ENCODE measurements around the gene SLC4A1AP.
A peak's percentile ranks its signal among the peaks of the same experiment; 100 is the strongest.
"Not testable (repeated sequence)": the region's sequence is repeated elsewhere in the genome, so short reads cannot be mapped to it uniquely, and the experiment has no call there.

SLC4A1AP gene, protein sequence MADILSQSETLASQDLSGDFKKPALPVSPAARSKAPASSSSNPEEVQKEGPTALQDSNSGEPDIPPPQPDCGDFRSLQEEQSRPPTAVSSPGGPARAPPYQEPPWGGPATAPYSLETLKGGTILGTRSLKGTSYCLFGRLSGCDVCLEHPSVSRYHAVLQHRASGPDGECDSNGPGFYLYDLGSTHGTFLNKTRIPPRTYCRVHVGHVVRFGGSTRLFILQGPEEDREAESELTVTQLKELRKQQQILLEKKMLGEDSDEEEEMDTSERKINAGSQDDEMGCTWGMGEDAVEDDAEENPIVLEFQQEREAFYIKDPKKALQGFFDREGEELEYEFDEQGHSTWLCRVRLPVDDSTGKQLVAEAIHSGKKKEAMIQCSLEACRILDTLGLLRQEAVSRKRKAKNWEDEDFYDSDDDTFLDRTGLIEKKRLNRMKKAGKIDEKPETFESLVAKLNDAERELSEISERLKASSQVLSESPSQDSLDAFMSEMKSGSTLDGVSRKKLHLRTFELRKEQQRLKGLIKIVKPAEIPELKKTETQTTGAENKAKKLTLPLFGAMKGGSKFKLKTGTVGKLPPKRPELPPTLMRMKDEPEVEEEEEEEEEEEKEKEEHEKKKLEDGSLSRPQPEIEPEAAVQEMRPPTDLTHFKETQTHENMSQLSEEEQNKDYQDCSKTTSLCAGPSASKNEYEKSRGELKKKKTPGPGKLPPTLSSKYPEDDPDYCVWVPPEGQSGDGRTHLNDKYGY

DNA sequence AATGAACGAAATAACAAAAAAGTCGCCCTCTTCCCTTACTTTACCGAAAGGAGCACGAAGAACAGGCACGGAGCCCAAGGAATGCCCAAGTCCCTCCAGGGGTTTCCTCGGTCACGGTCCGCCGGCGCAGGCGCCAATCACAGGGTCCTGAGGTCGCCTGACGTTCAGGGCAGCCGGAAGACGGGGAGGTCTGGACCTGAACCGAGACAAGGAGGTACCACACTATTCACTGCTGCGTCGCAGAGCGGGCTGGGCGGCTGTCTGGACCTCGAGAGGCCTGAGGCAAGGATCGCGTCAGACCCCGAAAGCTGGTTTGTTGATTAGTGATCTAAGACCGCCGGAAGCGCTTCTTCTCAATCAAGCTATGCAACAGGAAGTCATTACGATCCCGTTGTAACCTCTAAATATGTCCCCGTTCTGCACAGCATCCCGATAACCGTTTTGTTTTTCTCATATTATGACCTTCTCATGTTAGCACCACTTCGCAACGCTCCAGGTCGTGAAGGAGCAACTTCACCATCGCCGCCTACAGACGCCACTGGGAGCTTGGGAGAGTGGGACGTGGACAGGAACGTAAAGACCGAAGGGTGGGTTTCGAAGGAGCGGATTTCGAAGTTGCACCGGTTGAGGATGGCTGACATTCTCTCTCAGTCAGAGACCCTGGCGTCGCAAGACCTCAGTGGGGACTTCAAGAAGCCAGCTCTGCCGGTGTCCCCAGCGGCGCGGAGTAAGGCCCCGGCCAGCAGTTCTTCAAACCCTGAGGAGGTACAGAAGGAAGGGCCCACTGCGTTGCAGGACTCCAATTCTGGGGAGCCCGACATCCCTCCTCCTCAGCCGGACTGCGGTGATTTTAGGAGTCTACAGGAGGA lies at the start of gene SLC4A1AP, which contains the start of gene SUPT7L:
Gene SLC4A1AP (plus strand): TSS at position 605 of the 869 bp plus-strand sequence. CDS start 26 bp downstream, at position 631.
Gene SUPT7L (minus strand): TSS at position 330 of the 869 bp plus-strand sequence. CDS start 1,422 bp downstream, outside the sequence.
- DNase-seq (ENCODE audit: low read depth, low spot score) = peak; percentile 38

- DNase-seq (ENCODE audit: low read depth, low spot score) = no peak
These were observed 49.7 kb upstream of the SLC4A1AP start for GRCh38 chr2:27613985-27614384.

DNA sequence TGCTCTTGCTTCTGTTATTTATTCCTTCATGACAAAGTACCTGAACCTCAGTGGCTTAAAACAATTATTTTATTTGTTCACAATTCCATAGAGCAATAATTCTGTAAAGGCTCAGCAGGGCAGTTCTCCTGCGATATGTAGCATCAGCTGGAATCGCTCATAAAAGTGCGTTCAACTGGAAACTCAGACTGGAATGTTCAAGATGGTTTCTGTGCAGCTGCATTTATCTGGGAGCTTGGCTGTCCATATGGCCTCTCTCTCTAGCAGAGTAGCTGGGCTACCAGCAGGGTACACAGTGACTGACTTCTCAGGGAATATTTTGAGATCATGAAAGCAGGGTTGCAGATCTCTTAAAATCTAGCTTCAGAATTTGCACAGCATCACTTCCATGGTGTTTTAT lies 48.4 kb upstream of the SLC4A1AP start:
- no peak for DNase-seq (ENCODE audit: low read depth, low spot score)

DNA sequence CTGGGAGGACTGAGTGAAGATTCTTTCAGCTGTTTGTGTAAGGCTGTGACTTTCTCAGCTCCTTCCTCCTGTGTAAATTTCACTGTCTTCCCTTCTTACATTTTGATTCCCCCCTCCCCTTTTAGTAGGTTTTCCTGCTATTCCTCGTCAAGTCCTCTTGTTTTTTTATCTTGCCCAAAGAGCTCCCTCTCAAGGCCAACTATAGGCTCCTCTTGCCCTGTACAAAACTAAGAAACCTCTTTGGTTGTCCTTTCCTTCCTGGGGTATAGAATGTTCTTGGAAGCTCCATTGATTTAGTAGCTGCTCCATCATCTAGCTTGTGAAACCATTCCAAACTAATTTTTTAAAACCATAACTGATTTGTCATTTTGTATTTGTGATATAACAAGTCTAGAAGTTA lies 42.2 kb upstream of the SLC4A1AP start:
- DNase-seq (ENCODE audit: low read depth, low spot score) = no peak

DNA sequence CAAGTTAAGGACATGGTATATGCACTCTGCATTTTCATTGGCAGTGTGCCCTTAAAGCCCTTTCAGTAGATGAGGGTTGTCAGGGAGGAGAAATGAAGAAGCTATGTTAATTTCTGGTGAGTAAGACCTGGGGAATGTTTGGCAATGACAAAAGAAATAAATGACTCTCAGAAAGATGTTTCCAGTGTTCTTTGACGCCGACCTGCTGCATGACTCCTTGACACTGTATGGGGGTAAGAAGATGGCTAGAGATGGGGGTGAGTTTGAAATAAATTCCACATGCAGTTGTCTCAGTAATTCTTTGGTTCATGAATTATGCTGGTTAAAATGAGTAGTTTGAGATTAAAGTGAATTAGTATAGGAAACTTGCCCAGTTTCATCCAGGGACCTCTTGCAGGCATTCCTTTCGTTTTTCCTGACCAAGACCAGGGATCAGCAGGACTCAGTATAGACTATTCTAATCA lies 40.7 kb upstream of the SLC4A1AP start:
- peak; percentile 35 for DNase-seq (ENCODE audit: low read depth, low spot score)

DNA sequence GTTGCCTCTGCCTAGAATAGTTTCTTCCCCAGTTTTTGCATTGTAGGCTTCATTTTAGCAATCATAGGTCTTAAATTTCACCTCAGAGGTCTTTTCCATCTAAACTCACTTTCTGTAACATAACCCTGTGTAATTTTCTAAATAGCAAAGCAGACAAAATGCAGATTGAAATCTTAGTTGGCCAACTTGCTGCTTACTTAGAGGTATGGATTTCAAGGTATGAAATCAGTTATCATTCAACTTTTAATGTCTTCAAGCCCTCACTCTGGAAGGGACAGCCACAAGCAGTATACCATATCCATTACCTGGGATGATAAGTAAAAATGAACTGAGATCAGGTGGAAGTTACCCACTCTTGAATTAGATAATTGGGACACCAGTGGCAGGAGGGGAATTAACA lies 38.7 kb upstream of the SLC4A1AP start:
- no peak for DNase-seq (ENCODE audit: low read depth, low spot score)

DNA sequence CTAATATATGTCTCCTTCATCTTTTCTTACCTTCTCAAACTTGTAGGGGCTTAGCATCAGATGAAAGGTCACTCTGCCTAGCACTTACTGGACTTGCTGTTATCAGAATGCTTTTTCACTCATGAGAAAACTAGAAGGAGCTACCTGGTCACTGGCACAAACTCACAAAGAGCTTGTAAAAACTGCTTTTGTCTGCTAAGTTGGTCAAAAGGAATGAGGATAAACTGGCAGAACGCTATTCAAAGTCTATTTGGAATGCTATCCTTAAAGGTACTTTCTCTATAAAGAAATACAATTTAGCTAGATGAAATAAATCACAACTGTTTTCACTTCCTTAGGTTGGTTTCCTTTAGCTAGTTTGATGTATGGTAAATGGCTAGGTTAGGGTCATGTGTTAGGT lies 37.4 kb upstream of the SLC4A1AP start:
- DNase-seq (ENCODE audit: low read depth, low spot score) = not testable (repeated sequence)

DNA sequence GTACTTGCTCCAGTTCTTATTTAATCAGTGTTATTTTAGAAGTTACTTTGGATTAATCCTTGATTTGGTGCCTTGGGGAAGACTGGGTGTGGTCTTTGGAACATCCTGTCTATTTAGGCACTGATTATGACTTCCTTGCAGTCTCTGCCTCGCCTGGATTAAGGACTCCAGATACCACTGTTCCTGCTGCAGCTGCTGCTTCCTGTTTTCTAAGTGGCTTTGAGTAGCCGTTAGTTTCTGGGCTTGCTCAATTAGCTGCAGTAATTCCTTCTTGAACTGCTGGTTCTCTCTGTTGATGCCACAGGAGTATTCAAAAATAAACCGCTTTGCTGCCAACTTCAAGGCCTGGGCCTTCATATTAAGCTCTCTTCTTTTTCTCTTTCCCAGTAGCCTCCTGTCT lies 36.8 kb upstream of the SLC4A1AP start:
- DNase-seq (ENCODE audit: low read depth, low spot score) = not testable (repeated sequence)

- DNase-seq (ENCODE audit: low read depth, low spot score) = no peak
These were observed 35.5 kb upstream of the SLC4A1AP start for GRCh38 chr2:27627963-27628766.

DNA sequence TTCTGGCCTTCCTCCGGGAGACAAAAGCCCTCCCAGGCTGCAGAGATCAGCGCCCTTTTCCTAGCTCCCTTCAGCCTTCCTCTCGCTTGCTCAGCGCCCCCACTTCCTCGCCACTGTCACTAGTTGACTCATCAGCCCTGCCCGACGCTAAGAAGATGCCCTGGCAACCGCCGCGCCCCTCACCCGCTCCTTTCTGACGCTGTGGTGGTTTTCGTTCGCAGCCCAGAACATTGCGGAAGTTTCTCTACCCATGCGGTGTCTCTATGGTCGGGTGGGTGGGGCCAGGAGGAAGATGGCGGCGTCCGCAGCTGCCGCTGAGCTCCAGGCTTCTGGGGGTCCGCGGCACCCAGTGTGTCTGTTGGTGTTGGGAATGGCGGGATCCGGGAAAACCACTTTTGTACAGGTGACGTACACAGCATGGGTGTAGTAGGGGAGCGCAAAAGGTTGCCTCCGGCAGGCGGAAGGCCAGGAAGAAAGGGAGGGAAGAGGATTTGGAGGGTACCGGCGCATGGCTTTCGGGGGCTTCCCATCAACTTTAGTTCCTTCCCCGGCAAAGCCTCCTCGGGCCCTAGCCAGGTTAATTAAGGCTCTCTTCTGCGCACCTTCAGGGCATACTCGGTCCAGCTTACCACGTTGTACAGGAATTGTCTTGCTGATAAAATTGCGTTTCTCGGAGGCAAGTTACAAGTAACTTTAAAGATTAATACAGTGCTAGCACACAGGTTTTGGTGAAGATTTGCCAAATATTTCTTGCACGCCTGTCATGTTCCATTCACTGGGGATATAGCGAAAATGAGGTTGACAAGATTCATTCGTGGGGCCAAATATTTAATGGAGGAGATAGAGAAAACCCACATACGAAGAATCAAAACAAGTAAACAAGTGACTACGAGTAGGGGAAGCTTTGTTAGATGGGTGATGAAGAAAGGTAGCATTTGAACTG lies 34.7 kb upstream of the SLC4A1AP start, which contains the start of the genes CCDC121 and GPN1:
Gene CCDC121 (minus strand): TSS at position 246 of the 943 bp plus-strand sequence. CDS start 1,213 bp downstream, outside the sequence.
Gene GPN1 (plus strand): TSS at position 284 of the 943 bp plus-strand sequence. CDS start 9 bp downstream, at position 293.
- DNase-seq (ENCODE audit: low read depth, low spot score) = peak; percentile 64

DNA sequence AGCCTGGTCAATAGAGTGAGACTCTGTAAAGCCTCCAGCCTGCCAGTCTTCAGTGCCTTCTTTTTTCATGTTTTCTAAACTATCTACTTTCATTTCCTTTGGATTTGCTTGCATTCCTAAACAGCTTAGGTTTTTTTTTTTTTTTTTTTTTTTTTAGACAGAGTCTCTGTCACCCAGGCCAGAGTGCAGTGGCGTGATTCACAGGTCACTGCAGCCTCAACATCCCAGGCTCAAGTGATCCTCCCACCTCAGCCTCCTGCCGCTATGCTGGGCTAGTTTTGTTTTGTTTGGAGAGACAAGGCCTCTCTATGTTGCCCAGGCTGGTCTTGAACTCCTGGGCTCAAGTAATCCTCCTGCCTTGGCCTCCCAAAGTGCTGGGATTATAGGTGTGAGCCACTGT lies 33.4 kb upstream of the SLC4A1AP start:
- DNase-seq (ENCODE audit: low read depth, low spot score) = not testable (repeated sequence)

GRCh38 chr2:27634291-27634690 lies 29.4 kb upstream of the SLC4A1AP start:
- no peak for DNase-seq (ENCODE audit: low read depth, low spot score)

- no peak for DNase-seq (ENCODE audit: low read depth, low spot score)
These were observed 26.9 kb upstream of the SLC4A1AP start for GRCh38 chr2:27636766-27637165.

- no peak for DNase-seq (ENCODE audit: low read depth, low spot score)
These were observed 25.6 kb upstream of the SLC4A1AP start for GRCh38 chr2:27638037-27638637.

DNA sequence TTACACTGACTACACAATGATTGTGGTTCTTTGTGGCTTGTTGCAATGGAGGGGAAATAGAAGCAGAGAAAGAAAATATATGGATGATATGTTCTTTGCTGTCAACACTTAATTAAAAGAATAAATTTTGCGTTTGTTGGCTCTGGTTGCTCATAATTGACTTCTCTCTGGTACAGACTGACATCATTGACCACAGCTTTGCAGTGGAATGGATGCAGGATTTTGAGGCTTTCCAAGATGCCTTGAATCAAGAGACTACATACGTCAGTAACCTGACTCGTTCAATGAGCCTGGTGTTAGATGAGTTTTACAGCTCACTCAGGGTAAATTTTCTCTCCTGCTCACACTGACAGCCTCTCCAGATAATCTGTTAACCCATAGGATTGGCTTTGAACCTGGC lies 25.0 kb upstream of the SLC4A1AP start:
- no peak for DNase-seq (ENCODE audit: low read depth, low spot score)

GRCh38 chr2:27640722-27641245 lies 22.9 kb upstream of the SLC4A1AP start:
- DNase-seq (ENCODE audit: low read depth, low spot score) = no peak

- DNase-seq (ENCODE audit: low read depth, low spot score) = no peak
These were observed 18.5 kb upstream of the SLC4A1AP start for GRCh38 chr2:27645197-27645596.

GRCh38 chr2:27647289-27647688 lies 16.4 kb upstream of the SLC4A1AP start:
- DNase-seq (ENCODE audit: low read depth, low spot score) = no peak

DNA sequence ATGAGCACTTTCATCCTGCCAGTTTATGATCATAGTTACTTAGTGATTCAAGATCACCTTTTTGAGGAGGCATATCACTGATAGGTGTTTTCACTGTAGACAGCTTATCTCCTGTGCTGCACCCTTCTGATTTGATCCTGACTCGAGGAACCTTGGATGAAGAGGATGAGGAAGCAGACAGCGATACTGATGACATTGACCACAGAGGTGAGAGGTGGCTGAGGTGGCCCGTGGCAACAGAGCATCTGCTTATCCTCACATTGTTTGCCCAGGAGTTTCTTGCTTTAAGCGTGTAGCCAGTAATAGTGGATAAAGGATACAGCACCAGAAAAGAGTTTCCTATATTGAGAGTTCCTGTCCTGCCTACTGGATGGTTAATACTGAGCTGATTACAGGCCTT lies 16.0 kb upstream of the SLC4A1AP start:
- no peak for DNase-seq (ENCODE audit: low read depth, low spot score)

Data from iPS DF 19.7 (cell line).